ENCODE measurements around the gene SCN2B. TPM values are rescaled to one million over a fixed set of nuclear protein-coding genes. Genes with fewer than 3 reads are reported as not detected.
A peak's percentile ranks its signal among the peaks of the same experiment; 100 is the strongest.

Gene SCN2B
- polyA plus RNA-seq, 2 donors = 0.06 to 0.19 TPM

- H3K4me3 ChIP-seq (ENCODE audit: low read depth in 1 of 2, low read length in 2 of 2) = no peak overlapping the region
- no peaks in the 10 kb centered on the region for H3K27me3 ChIP-seq (ENCODE audit: control insufficient read depth in 1 of 2, insufficient read depth in 2 of 2, low read length in 2 of 2)
- H3K27ac ChIP-seq (ENCODE audit: low read depth in 2 of 2, low read length in 1 of 2) = no peak overlapping the region
- H3K9me3 ChIP-seq (ENCODE audit: control insufficient read depth in 2 of 2, insufficient read depth in 1 of 2, low read depth in 1 of 2, low read length in 1 of 2) = no peaks in the 10 kb centered on the region
- WGBS, 2 donors = 94% methylated on average over 7 of the region's 7 CpGs
- H3K36me3 ChIP-seq (ENCODE audit: control insufficient read depth in 2 of 2, insufficient read depth in 2 of 2, low read length in 1 of 2) = no peaks in the 10 kb centered on the region
- no peaks in the 10 kb centered on the region for H3K4me1 ChIP-seq (ENCODE audit: control insufficient read depth in 2 of 2, insufficient read depth in 2 of 2, low read length in 1 of 2)
Observed at GRCh38 chr11:118210323-118210722, 33.9 kb upstream of the SCN2B start.

DNA sequence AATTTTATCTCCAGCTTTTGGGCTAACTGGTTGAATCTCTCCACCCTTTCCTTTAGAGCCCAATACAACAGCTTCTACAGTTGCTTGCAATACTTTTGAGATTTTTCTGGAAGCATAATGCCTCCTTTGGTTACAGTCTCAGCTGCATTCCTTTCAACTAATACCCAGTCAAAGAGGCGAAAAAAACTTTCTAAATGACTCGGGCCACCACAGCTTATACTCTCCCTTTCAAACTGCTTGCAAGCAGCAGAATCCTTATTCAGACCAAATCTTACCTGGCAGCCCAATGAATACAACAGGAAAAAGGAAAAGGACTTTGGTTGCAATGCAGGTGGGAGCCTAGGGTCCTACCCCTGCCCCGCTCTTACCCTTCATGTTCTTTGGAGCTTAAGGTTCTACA is 32.6 kb upstream of the SCN2B start:
- Histone ChIP-seq H3K27me3 (ENCODE audit: control insufficient read depth in 1 of 2, insufficient read depth in 2 of 2, low read length in 2 of 2) (no peaks in the 10 kb centered on the region), H3K4me3 (ENCODE audit: low read depth in 1 of 2, low read length in 2 of 2) (no peak overlapping the region), H3K4me1 (ENCODE audit: control insufficient read depth in 2 of 2, insufficient read depth in 2 of 2, low read length in 1 of 2) (no peaks in the 10 kb centered on the region), H3K27ac (ENCODE audit: low read depth in 2 of 2, low read length in 1 of 2) (no peak overlapping the region), H3K36me3 (ENCODE audit: control insufficient read depth in 2 of 2, insufficient read depth in 2 of 2, low read length in 1 of 2) (no peaks in the 10 kb centered on the region), H3K9me3 (ENCODE audit: control insufficient read depth in 2 of 2, insufficient read depth in 1 of 2, low read depth in 1 of 2, low read length in 1 of 2) (no peaks in the 10 kb centered on the region)
- 80 to 86% methylated on average over 3 of the region's 3 CpGs for WGBS, 2 donors

GRCh38 chr11:118207079-118207478 is 30.6 kb upstream of the SCN2B start:
- Histone ChIP-seq H3K36me3 (ENCODE audit: control insufficient read depth in 2 of 2, insufficient read depth in 2 of 2, low read length in 1 of 2) (no peaks in the 10 kb centered on the region), H3K4me3 (ENCODE audit: low read depth in 1 of 2, low read length in 2 of 2) (no peak overlapping the region), H3K9me3 (ENCODE audit: control insufficient read depth in 2 of 2, insufficient read depth in 1 of 2, low read depth in 1 of 2, low read length in 1 of 2) (no peaks in the 10 kb centered on the region), H3K4me1 (ENCODE audit: control insufficient read depth in 2 of 2, insufficient read depth in 2 of 2, low read length in 1 of 2) (no peaks in the 10 kb centered on the region), H3K27ac (ENCODE audit: low read depth in 2 of 2, low read length in 1 of 2) (no peak overlapping the region), H3K27me3 (ENCODE audit: control insufficient read depth in 1 of 2, insufficient read depth in 2 of 2, low read length in 2 of 2) (no peaks in the 10 kb centered on the region)
- WGBS, 2 donors = 83 to 88% methylated on average over 2 of the region's 2 CpGs

DNA sequence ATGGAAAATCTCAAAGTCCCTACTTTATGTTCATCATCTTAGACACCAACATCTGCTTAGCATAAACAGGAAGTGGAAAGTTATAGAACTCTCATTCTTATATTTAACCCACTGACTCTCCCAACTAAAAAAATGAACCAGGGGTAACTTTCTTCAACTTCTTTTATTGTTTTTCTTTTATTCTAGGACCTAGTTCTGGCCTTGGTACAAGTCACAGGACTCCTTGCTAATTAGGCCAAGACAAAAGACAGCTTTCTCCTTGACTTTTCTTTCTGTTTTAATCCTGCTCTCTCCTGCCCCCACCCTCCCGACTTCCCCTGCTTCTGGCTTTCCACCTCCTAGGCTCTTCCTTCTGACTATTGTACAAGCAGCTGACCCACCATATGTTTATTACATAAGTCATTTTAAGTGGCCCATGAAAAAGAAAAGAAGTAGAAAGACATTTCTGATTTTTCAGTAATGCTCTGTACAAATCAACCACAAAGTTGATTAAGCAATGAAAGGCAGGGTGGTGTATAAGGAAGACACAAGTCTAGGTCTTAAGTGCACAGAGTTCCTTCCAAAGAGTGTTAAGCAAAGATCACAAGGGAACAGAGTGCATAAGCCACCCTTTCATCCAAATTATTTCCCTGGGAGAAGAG is 30.1 kb upstream of the SCN2B start:
- 38% methylated on average over 1 of the region's 1 CpG for WGBS, 2 donors
- Histone ChIP-seq H3K27ac (ENCODE audit: low read depth in 2 of 2, low read length in 1 of 2) (no peak overlapping the region), H3K9me3 (ENCODE audit: control insufficient read depth in 2 of 2, insufficient read depth in 1 of 2, low read depth in 1 of 2, low read length in 1 of 2) (no peaks in the 10 kb centered on the region), H3K36me3 (ENCODE audit: control insufficient read depth in 2 of 2, insufficient read depth in 2 of 2, low read length in 1 of 2) (no peaks in the 10 kb centered on the region), H3K4me3 (ENCODE audit: low read depth in 1 of 2, low read length in 2 of 2) (no peak overlapping the region), H3K4me1 (ENCODE audit: control insufficient read depth in 2 of 2, insufficient read depth in 2 of 2, low read length in 1 of 2) (no peaks in the 10 kb centered on the region), H3K27me3 (ENCODE audit: control insufficient read depth in 1 of 2, insufficient read depth in 2 of 2, low read length in 2 of 2) (no peaks in the 10 kb centered on the region)

- Histone ChIP-seq H3K36me3 (ENCODE audit: control insufficient read depth in 2 of 2, insufficient read depth in 2 of 2, low read length in 1 of 2) (no peaks in the 10 kb centered on the region), H3K4me1 (ENCODE audit: control insufficient read depth in 2 of 2, insufficient read depth in 2 of 2, low read length in 1 of 2) (no peaks in the 10 kb centered on the region), H3K9me3 (ENCODE audit: control insufficient read depth in 2 of 2, insufficient read depth in 1 of 2, low read depth in 1 of 2, low read length in 1 of 2) (no peaks in the 10 kb centered on the region), H3K27me3 (ENCODE audit: control insufficient read depth in 1 of 2, insufficient read depth in 2 of 2, low read length in 2 of 2) (no peaks in the 10 kb centered on the region), H3K27ac (ENCODE audit: low read depth in 2 of 2, low read length in 1 of 2) (peak overlapping the region in 1 of 2 donors; percentile 43), H3K4me3 (ENCODE audit: low read depth in 1 of 2, low read length in 2 of 2) (no peak overlapping the region)
- 88 to 91% methylated on average over 9 of the region's 9 CpGs for WGBS, 2 donors
Observed at GRCh38 chr11:118205606-118206378, 29.4 kb upstream of the SCN2B start.

GRCh38 chr11:118202599-118203422 is 26.4 kb upstream of the SCN2B start:
- H3K27me3 ChIP-seq (ENCODE audit: control insufficient read depth in 1 of 2, insufficient read depth in 2 of 2, low read length in 2 of 2) = no peaks in the 10 kb centered on the region
- 72 to 84% methylated on average over 7 of the region's 7 CpGs for WGBS, 2 donors

DNA sequence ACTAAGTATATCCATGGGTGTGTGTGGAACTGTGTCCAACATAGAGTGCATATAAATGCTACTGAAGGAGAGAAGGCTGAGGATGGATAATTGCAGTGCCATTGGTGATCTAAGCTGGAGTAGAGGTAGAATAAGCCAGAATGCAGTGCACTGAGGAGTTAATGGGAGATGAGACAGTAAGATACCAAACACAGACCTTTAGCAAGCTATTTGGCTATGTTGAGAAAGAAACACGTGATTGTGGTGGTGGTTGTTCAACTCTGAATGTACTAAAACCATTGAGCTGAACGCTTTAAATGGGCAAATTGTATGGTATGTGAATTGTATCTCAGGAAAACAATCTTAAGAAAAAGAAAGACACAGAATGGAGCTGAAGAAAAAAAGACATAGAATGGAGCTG is 25.5 kb upstream of the SCN2B start:
- WGBS, 2 donors = 81 to 83% methylated on average over 2 of the region's 2 CpGs
- Histone ChIP-seq H3K9me3 (ENCODE audit: control insufficient read depth in 2 of 2, insufficient read depth in 1 of 2, low read depth in 1 of 2, low read length in 1 of 2) (no peaks in the 10 kb centered on the region), H3K4me3 (ENCODE audit: low read depth in 1 of 2, low read length in 2 of 2) (no peak overlapping the region), H3K27me3 (ENCODE audit: control insufficient read depth in 1 of 2, insufficient read depth in 2 of 2, low read length in 2 of 2) (no peaks in the 10 kb centered on the region), H3K4me1 (ENCODE audit: control insufficient read depth in 2 of 2, insufficient read depth in 2 of 2, low read length in 1 of 2) (no peaks in the 10 kb centered on the region), H3K36me3 (ENCODE audit: control insufficient read depth in 2 of 2, insufficient read depth in 2 of 2, low read length in 1 of 2) (no peaks in the 10 kb centered on the region), H3K27ac (ENCODE audit: low read depth in 2 of 2, low read length in 1 of 2) (no peak overlapping the region)

More at GRCh38 chr11:118202599-118203422, 26.4 kb upstream of the SCN2B start:
- H3K4me1 ChIP-seq (ENCODE audit: control insufficient read depth in 2 of 2, insufficient read depth in 2 of 2, low read length in 1 of 2) = no peaks in the 10 kb centered on the region
- no peaks in the 10 kb centered on the region for H3K9me3 ChIP-seq (ENCODE audit: control insufficient read depth in 2 of 2, insufficient read depth in 1 of 2, low read depth in 1 of 2, low read length in 1 of 2)
- no peak overlapping the region for H3K4me3 ChIP-seq (ENCODE audit: low read depth in 1 of 2, low read length in 2 of 2)
- H3K36me3 ChIP-seq (ENCODE audit: control insufficient read depth in 2 of 2, insufficient read depth in 2 of 2, low read length in 1 of 2) = no peaks in the 10 kb centered on the region
- H3K27ac ChIP-seq (ENCODE audit: low read depth in 2 of 2, low read length in 1 of 2) = no peak overlapping the region

GRCh38 chr11:118200901-118201680 is 24.7 kb upstream of the SCN2B start:
- WGBS, 2 donors = 88 to 89% methylated on average over 9 of the region's 9 CpGs
- no peaks in the 10 kb centered on the region for H3K4me1 ChIP-seq (ENCODE audit: control insufficient read depth in 2 of 2, insufficient read depth in 2 of 2, low read length in 1 of 2)
- H3K36me3 ChIP-seq (ENCODE audit: control insufficient read depth in 2 of 2, insufficient read depth in 2 of 2, low read length in 1 of 2) = no peaks in the 10 kb centered on the region
- H3K27me3 ChIP-seq (ENCODE audit: control insufficient read depth in 1 of 2, insufficient read depth in 2 of 2, low read length in 2 of 2) = no peaks in the 10 kb centered on the region
- H3K4me3 ChIP-seq (ENCODE audit: low read depth in 1 of 2, low read length in 2 of 2) = no peak overlapping the region
- H3K27ac ChIP-seq (ENCODE audit: low read depth in 2 of 2, low read length in 1 of 2) = no peak overlapping the region
- no peaks in the 10 kb centered on the region for H3K9me3 ChIP-seq (ENCODE audit: control insufficient read depth in 2 of 2, insufficient read depth in 1 of 2, low read depth in 1 of 2, low read length in 1 of 2)

DNA sequence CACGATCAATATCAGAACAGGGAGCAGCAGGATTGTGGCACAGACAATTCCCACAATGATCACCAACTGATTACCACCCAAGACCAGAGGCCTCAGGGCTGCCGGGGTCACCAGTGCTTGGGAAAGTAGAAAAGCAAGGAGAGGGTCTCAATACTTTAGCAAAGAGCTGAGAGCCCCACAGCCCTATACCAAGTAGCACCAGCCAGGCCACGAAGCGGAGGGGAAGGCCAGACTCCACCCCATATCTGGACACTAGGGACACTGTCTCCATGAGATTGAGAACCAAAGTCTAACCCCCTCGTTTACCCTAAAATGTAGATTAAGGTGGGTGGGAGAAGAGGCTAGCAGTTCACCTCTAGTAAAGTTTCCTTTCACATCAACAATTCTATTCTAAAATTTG is 24.1 kb upstream of the SCN2B start:
- Histone ChIP-seq H3K4me3 (ENCODE audit: low read depth in 1 of 2, low read length in 2 of 2) (no peak overlapping the region), H3K4me1 (ENCODE audit: control insufficient read depth in 2 of 2, insufficient read depth in 2 of 2, low read length in 1 of 2) (no peaks in the 10 kb centered on the region), H3K36me3 (ENCODE audit: control insufficient read depth in 2 of 2, insufficient read depth in 2 of 2, low read length in 1 of 2) (no peaks in the 10 kb centered on the region), H3K27ac (ENCODE audit: low read depth in 2 of 2, low read length in 1 of 2) (no peak overlapping the region), H3K27me3 (ENCODE audit: control insufficient read depth in 1 of 2, insufficient read depth in 2 of 2, low read length in 2 of 2) (no peaks in the 10 kb centered on the region), H3K9me3 (ENCODE audit: control insufficient read depth in 2 of 2, insufficient read depth in 1 of 2, low read depth in 1 of 2, low read length in 1 of 2) (no peaks in the 10 kb centered on the region)
- WGBS, 2 donors = 88 to 92% methylated on average over 5 of the region's 5 CpGs

All from esophagus (tissue), 2 donors.